ENCODE data around the gene WDPCP. TPM values are rescaled to one million over a fixed set of nuclear protein-coding genes. Genes with fewer than 3 reads are reported as not detected.
"Not testable (repeated sequence)": the region's sequence is repeated elsewhere in the genome, so short reads cannot be mapped to it uniquely, and the experiment has no call there.

Gene WDPCP
- total RNA-seq, 4 donors from 2014 or later: 7.2 to 47.3 (median 13.0) TPM

DNA sequence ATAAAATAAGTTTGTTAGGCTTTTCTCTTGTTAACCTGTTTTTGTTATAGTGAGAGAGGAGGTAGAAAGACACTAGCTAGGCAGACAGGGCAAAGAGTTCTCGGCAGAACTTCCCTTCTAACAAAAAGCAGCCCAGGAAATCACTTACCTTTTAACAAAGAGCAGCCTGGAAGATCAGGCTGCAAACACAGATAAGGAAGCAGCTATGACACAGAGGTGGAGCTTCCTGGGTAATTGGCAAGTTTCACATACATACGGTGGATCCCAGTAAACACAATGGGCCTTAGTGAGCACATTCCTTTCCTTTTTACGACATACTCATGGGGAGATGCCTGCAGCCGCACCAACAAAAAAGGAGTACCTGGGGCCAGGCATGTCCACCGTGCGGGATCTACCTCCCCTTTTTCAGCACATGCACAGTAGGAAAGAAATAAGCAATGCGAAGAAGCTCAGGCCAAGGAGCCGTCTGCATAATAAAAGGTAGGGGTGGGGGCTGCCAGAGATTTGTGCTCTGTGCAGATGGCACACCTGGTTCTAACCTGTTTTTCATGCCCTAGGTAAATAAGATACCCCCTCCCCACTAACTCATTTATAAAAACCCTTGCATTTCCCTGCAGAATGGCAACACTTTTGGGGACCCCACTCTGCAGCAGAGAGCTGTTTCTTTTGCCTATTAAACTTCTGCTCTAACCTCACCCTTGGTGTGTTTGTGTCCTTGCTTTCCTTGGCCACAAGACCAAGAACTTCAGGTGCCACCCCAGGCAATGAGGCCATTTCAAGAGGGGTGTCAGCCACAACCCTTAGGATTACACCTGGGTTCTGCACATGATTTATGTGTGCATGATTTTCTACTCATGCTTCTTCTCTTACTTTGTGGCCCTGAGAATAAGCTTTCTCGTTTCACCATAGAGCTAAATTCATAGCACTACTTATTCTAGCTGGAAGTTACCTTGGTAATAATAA, 27.0 kb upstream of the WDPCP start:
- no peak for ATAC-seq
- no peaks in the 10 kb centered on the region for H3K9me3 ChIP-seq
- no peak overlapping the region for H3K27ac ChIP-seq
- no peak overlapping the region for H3K4me3 ChIP-seq
- TF ChIP-seq, protein P1, sequence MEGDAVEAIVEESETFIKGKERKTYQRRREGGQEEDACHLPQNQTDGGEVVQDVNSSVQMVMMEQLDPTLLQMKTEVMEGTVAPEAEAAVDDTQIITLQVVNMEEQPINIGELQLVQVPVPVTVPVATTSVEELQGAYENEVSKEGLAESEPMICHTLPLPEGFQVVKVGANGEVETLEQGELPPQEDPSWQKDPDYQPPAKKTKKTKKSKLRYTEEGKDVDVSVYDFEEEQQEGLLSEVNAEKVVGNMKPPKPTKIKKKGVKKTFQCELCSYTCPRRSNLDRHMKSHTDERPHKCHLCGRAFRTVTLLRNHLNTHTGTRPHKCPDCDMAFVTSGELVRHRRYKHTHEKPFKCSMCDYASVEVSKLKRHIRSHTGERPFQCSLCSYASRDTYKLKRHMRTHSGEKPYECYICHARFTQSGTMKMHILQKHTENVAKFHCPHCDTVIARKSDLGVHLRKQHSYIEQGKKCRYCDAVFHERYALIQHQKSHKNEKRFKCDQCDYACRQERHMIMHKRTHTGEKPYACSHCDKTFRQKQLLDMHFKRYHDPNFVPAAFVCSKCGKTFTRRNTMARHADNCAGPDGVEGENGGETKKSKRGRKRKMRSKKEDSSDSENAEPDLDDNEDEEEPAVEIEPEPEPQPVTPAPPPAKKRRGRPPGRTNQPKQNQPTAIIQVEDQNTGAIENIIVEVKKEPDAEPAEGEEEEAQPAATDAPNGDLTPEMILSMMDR (IDR thresholded peaks at IDR 0.05 in 4 of 5, conservative IDR thresholded peaks at IDR 0.05 in 1 of 5): no peak
- no peak for TF ChIP-seq POLR2A (IDR thresholded peaks at IDR 0.05)
- in situ Hi-C loops (cut with MboI; ENCODE audit: low sequenced_read_pairs in 4 of 4): no loop called here
- H3K36me3 ChIP-seq: no peaks in the 10 kb centered on the region
- DNase-seq: no peak
- intact Hi-C loops (cut with DNase I; ENCODE audit: low total_unique reads): no loop called here
- H3K27me3 ChIP-seq: no peaks in the 10 kb centered on the region
- peaks cover 0 to 10% of the 10 kb centered on the region in 2 donors for H3K4me1 ChIP-seq

GRCh38 chr2:63614448-63614968, 26.2 kb upstream of the WDPCP start:
- Histone ChIP-seq H3K4me1 (peaks cover 0 to 10% of the 10 kb centered on the region in 2 donors), H3K4me3 (no peak overlapping the region), H3K36me3 (no peaks in the 10 kb centered on the region), H3K9me3 (no peaks in the 10 kb centered on the region), H3K27ac (no peak overlapping the region), H3K27me3 (no peaks in the 10 kb centered on the region)
- in situ Hi-C loops (cut with MboI; ENCODE audit: low sequenced_read_pairs in 4 of 4) (no loop called here), intact Hi-C loops (cut with DNase I; ENCODE audit: low total_unique reads) (no loop called here)
- TF ChIP-seq, protein P1 (IDR thresholded peaks at IDR 0.05 in 4 of 5, conservative IDR thresholded peaks at IDR 0.05 in 1 of 5): no peak
- no peak for TF ChIP-seq POLR2A (IDR thresholded peaks at IDR 0.05)
- ATAC-seq (no peak), DNase-seq (no peak)

DNA sequence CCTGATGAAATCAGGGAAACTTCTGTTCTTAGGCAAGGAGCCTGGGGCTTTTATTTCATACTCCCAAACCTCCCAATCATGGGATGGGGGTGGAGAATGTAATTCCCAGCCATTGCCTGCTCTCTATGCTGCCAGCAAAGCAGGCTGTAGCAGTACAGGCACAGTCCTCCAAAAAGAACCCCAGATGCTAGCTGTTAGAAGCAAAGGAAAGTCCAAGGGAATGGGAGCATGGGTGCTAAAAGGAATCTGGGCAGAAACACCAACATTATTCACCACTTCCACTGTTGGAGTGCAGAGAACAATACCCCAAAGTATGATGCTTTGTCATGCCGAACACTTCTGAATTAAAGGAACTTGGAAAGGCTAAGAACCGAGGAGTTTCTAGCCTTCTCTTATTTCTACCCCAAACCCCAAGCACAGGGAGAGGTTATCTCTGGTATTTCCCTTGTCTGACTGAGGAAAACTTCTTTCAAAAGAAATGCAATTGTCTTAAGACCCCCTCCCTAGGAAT, 25.2 kb upstream of the WDPCP start:
- Histone ChIP-seq H3K27ac (no peak overlapping the region), H3K9me3 (no peaks in the 10 kb centered on the region), H3K4me3 (no peak overlapping the region), H3K27me3 (no peaks in the 10 kb centered on the region), H3K36me3 (no peaks in the 10 kb centered on the region), H3K4me1 (peaks cover 0 to 10% of the 10 kb centered on the region in 2 donors)
- ATAC-seq (no peak), DNase-seq (no peak)
- in situ Hi-C loops (cut with MboI; ENCODE audit: low sequenced_read_pairs in 4 of 4): no loop called here
- no peak for TF ChIP-seq POLR2A (IDR thresholded peaks at IDR 0.05)
- TF ChIP-seq, protein P1 (IDR thresholded peaks at IDR 0.05 in 4 of 5, conservative IDR thresholded peaks at IDR 0.05 in 1 of 5): no peak
- intact Hi-C loops (cut with DNase I; ENCODE audit: low total_unique reads): no loop called here

GRCh38 chr2:63610525-63610924, 22.2 kb upstream of the WDPCP start:
- H3K4me3 ChIP-seq: no peak overlapping the region
- in situ Hi-C loops (cut with MboI; ENCODE audit: low sequenced_read_pairs in 4 of 4) (no loop called here), intact Hi-C loops (cut with DNase I; ENCODE audit: low total_unique reads) (no loop called here)
- ATAC-seq: no peak
- peaks cover 0 to 10% of the 10 kb centered on the region in 2 donors for H3K4me1 ChIP-seq
- H3K27ac ChIP-seq: no peak overlapping the region
- H3K36me3 ChIP-seq: peaks cover 4 to 28% of the 10 kb centered on the region in 2 donors
- H3K27me3 ChIP-seq: no peaks in the 10 kb centered on the region
- H3K9me3 ChIP-seq: no peaks in the 10 kb centered on the region
- no peak for DNase-seq
- TF ChIP-seq, protein P1 (IDR thresholded peaks at IDR 0.05 in 4 of 5, conservative IDR thresholded peaks at IDR 0.05 in 1 of 5): no peak
- TF ChIP-seq POLR2A (IDR thresholded peaks at IDR 0.05): no peak

DNA sequence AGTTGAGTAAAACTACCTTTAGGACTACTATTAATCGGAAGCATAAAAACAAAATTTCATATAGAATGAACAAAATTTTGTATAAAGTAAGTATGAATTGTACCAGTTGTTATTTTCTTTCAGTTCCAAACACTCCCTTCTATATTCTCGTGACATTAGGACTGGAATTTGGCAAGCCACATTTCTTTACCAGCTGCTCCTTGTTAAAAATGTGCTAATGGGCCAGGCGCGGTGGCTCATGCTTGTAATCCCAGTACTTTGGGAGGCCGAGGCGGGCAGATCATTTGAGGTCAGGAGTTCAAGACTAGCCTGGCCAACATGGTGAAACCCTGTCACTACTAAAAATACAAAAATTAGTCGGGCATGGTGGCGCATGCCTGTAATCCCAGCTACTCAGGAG, 20.6 kb upstream of the WDPCP start:
- H3K27me3 ChIP-seq; H3K4me1 ChIP-seq; H3K9me3 ChIP-seq; in situ Hi-C loops (cut with MboI; ENCODE audit: low sequenced_read_pairs in 4 of 4); DNase-seq; intact Hi-C loops (cut with DNase I; ENCODE audit: low total_unique reads); H3K4me3 ChIP-seq: not testable (repeated sequence)
- H3K27ac ChIP-seq: peak overlapping the region in 3 of 4 donors; percentile 44 to 54 (median 51)
- H3K36me3 ChIP-seq: peaks cover 4 to 44% of the 10 kb centered on the region in 2 donors
- ATAC-seq: peak in 1 of 2 donors; percentile 35

Measured in gastrocnemius medialis (tissue), 4 donors.